HG02678 (cell line): ENCODE results near the gene RPRD1B.

Source experiments
- ATAC-seq: cut with Tn5 transposase; IDR thresholded peaks from one replicate; pipeline ENCODE4 v1.9.1; 2021; ENCODE audit warnings: mild to moderate bottlenecking, moderate library complexity; ENCODE audit not compliant: unreplicated experiment

The RPRD1B gene

DNA sequence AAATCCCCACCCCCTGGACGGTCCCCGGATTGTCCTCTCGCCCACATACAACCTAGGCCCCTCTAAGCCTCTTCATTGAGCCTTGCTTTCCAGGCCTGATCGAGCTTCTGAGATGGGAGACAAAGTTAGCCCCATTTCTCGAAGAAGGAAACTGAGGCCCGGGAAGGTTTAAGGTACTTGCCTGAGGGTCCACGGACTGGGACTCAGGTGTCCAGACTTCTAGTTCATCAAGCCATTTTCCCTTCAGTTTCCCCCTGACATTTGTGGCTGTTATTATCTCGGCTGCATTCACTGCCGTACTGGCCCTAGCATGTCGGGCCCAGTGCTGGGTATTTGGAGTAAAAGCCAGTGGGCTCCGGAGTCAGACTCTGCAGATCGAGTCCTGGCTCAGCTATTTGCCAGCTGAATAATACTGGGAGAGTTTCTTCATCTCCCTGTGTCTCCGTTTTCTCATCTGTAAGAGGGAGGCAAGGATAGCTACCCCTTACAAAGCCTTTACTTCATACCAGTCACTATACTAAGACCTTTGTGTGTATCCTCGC, 633 bp downstream of the RPRD1B start:
- ATAC-seq, result no peak

DNA sequence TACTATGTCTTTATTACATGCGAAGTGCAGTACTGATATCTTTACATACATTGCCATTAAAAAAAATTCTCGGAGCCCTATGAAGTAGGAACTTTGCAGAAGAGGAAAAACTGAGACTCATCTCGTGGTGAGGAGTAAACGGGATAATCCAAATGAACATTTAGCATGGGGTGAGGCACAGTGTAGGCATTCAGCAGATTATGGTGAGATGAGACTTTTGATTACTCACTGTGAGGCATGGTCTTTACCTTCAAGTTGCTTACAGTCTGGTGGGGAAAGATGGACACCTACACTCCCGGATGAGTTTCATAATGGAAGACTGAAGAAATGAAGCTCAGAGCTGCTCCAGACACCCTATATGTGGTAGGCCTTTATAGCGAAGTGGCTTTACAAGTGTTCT, 1.4 kb downstream of the RPRD1B start:
- no peak for ATAC-seq

DNA sequence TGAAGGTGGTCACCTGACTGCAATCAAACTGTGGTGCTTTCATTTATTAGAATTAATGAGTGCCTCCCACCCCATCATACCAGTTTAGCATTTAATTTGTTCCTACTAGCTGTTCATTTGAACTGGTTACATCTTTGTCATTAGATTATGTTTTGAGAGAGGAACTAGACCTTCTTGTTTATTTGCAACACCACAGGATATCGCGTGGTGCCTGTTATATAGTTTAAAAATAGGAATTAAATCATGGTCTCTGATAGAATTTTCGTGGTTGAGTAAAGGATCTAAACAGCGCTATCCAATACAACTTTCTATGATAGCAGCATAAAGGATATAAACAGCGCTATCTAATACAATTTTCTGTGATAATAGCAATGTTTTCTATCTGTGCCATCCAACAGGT, 2.8 kb downstream of the RPRD1B start:
- no peak for ATAC-seq

DNA sequence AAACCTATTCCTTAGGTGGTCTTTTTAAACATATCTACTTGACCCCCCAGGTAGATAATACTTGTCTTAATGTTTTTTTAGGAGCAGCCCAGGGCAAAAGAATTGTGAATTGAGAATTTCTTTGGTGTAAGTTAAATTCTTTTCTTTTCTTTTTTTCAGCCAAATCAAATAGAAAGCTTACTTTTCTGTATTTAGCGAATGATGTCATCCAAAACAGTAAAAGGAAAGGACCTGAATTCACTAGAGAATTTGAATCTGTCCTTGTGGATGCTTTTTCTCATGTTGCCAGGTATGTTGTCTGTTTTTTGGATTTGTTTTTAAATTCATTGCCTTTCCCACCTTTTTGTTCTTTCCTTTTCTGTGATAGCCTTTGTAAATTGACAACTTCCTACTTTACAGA, 6.7 kb downstream of the RPRD1B start:
- no peak for ATAC-seq

DNA sequence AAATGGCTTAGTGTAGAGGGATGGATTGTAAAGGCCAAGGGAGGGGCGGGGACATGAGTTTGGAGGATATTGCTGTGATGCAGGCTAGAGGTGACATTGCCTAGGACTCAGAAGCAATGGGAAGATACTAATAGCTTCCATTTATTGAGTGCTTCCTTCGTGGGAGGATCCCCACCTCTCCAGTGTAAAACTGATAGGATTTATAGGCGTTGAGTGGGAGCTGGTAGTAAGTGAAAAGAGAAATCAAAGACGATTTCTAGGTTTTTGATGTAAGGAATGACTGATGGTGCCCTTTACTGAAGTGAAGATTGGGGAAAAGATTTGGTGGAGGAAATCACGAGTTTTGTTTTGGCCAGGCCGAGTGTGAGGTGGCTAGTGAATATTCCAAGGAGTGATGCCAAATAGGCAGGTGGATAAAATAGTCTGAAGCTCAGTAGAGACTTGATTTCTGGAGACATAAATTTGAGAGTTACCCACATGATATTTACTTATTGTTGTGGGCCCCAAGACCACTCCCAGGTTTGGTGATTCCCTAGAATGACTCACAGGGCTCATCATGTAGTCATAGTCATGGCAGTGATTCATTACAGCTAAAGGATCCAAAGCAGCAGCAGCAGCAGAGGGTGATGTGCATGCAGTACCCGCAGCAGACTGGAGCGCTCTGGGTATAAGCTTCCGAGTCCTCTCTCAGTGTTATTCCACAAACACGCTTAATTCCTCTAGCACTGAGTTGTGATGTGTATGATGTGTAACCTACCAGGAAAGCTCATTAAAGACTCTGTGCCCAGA, 10.2 kb downstream of the RPRD1B start:
- no peak for ATAC-seq

DNA sequence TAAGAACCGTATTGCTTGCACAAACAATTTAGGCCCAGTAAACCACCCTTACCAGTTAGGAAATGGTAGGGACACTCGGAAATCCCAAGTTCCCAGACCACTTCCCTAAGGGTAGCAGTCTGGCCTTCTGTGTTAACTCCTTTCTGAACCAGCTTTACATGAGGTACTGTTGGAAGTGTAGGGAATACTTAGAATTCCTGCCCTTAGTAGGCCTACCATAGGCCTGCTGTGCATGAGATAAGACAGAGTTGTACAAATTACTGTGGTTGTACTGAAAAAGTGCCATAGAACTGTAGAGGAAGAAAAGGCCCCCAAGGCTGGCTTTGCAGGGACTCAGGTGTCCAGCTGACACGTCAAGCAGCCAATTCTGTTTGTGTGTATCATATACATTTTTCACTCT, 11.1 kb downstream of the RPRD1B start:
- no peak for ATAC-seq

DNA sequence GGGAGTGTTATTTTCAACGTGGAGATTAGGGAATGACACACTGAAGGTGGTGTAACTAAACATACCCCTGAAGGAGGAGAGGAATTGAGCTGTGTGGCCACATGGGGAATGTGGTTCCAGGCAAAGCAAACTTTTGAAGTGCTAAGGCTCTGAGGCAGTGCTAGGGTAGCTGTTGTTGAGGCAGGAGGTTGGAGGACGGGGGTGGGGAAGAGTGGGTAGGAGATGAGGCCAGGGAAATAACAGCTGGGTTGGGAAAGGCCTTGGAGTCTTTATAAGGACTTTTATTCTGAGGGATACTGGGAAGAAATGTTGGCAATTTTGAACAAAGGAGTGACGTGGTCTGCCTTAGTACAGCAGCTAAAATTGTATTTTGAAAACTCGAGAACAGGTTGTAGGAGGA, 13.0 kb downstream of the RPRD1B start:
- ATAC-seq, result no peak

DNA sequence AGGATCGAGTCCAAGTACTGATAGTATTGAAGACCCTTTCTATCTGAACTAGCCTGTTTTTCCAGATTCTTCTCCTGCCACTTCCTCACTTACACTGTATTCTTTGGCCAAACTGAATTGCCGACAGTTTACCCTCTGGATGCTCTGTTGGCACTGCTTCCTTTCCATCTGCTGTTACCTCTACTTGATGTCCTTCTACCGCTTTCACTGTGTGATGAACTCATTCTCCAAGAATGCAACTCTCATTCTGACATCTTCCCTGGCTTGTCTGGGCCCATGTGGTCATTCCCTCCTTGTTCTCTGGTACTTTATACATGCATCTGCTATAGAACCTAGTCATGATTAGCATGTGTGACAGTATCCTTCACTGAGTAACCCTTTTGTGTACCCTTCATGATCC, 16.3 kb downstream of the RPRD1B start:
- ATAC-seq, result no peak

DNA sequence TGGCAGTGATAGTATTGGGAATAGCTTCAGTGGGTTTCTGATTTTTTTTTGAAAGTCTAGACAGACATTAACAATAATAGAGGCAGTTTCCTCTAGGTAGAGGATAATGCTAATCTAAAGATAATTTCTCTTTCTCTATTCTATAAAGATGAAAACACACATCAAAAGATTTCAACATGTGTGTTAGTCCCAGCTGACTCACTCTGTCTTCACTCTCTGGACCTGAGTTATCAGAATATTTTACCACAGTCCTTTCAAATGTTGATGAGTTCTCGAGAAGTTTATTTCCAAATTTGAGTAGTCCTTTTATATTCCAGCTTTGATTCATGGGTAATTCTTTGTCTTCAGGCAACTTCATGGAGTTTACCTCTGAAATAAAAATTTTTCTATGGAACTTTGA, 17.1 kb downstream of the RPRD1B start:
- no peak for ATAC-seq

DNA sequence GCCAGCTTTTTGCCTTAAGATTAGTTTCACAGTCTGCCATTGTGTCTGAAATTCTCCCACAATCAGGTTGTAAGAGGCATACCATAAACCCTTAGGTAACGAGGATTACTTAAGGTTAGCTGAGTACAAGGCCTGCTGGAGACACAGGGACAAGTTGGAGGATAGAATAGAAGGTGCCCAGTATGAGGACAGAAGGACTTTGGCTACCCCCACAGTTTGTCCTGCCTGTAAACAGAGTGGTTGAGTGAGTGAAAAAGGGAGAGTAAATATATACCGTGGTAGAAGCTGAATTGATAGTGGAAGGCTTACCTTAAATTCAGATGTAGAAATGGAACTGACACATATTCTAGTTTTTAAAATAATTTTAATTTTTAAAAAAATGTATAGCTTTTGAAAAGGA, 19.3 kb downstream of the RPRD1B start:
- ATAC-seq, result no peak

DNA sequence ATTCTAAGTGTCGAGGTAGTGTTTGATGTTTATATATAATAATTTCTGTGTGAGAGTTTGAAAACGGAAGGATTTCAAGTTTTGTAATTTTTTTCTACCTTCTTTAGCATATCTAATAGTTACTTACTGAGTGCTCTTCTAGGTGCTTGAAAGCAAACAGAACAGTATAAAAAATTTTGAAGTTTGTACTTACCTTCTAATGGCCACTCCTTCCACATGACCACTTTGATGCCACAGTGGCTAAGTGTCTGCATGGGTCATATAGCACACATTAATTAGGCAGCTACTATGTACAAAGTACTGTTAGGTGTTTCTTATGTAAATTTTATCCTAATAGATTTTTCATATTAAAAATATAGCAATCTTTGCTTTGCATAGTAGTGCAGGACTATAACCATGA, 21.1 kb downstream of the RPRD1B start:
- ATAC-seq, result no peak

DNA sequence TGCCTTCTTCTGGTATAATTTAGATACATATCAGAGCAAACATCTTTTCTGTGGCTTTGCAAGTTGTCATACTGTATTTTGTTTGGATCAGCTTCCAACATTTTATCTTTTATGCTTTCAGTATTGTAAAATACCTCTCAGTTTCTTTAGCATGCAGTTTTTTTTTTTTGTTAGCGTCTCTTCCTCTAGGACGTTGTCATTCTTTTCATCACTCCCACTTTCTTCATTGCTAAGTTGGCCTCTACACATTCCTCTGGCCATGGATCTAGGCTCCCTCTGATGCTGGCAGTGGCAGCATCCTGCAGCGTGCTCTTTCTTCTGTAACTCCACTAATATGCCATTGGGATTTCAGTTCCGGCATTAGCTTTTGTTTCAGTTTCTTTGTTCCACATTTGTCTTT, 21.7 kb downstream of the RPRD1B start:
- ATAC-seq, result no peak

DNA sequence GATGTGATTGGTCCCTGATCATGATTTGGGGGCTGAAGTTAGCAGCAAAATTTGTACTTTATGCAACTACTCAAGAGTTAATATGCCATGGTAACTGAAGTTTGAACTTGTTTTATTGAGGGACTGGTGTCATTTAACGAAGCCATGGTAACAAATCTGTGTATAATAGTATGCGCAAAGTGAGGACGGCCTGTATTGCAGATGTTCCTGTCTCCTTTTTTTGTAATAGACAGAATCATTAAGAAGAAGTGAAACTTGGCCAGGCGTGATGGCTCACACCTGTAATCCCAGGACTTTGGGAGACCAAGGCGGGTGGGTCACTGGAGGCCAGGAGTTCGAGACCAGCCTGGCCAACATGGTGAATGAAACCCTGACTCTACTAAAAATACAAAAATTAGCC, 22.3 kb downstream of the RPRD1B start:
- no peak for ATAC-seq

DNA sequence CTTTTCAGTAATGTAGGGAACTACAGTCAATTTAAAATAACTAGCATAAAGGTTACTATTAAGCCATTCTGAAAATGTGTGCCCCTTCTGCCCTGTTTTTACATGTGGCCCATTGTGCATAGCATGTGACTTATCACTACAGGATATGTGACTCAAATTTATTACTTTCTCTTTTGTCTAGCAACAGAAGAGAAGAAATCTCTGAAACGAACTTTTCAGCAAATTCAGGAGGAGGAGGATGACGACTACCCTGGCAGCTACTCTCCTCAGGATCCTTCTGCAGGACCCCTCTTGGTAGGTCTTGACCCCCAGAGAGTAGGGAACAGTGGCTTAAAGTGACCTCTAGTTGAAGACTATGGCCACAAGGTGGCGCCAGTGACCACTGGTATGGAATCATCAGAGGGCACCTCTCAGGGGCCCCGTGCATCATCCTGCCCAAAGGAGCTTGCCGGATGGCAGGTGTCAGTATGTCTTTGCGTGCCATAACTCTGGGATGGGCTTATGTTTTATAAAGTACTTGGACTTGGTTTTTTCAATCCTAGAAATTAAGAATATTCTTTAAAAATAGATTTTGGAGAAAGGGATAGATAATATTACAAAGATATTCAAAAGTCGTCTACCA, 23.9 kb downstream of the RPRD1B start:
- peak; percentile 53 for ATAC-seq

DNA sequence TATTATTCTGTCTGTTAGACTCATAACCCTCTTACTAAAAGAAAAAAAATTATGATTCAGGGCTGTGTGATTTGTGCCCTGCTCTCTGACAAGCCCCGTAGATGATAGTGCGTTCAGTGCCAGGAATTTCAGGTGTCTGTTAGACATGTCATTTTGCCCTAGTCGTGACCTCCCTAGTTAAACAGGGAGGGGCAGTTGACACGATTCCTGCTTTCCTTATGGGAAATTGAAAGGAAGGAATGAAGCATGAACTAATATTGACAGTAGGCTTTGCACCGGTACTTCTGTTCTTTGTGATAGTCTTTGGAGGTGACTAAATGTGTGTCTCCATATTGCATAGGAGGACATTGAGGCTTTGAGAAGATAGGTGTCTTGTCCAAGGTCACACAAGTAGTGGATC, 26.3 kb downstream of the RPRD1B start:
- no peak for ATAC-seq

DNA sequence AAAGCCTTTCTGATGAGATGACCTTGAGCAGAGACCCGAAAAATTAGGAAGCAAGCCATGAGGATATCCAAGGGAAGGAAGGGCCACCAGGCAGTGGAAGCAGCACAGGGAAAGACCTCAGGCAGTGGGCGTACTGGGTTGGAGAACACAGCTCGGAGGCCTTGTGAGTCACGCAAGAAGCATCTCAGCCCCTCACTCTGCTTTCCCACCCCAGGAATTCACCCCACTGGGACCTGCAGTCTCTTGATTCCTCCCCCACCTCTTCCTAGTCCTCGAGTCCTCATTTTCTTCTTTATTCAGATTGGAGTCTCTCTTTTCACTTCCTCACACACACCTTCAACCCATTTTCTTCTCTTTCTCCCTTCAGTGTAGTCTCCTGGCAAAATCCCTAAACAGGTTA, 27.0 kb downstream of the RPRD1B start:
- no peak for ATAC-seq

DNA sequence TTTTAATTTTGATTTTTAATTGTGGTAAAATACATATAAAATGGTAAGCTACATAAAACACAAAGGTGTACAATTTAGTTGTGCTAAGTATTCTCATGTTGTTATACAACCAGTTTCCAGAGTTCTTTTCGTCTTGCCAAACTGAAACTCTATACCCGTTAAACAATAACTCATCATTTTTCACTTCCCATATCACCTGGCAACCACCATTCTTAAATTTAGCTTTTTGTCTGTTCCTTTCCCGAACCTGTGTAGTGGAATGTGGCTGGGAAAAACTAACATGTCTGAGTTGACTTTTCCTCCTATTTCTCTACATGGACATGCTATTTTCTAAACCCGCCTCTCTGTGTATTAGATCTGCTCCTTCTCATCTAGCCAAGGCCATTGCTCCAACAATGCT, 27.6 kb downstream of the RPRD1B start:
- ATAC-seq, result peak; percentile 62

DNA sequence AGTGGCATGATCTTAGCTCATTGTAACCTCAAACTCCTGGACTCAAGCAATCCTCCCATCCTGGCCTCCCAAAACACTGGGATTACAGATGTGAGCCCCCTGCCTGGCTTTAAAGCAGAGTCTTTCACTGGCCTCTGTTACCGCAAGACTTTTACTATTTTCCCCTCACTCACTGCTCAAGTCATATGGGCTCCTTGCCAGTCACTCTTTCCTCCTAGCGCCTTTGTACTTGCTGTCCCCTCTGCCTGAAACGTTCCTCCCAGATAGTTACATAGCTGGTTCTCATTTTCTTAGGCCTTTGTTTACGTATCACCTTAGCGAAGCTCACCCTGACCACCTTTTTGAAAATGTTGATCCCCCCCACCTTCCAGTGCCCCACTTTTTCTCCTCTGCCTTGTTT, 29.3 kb downstream of the RPRD1B start:
- ATAC-seq, result no peak

DNA sequence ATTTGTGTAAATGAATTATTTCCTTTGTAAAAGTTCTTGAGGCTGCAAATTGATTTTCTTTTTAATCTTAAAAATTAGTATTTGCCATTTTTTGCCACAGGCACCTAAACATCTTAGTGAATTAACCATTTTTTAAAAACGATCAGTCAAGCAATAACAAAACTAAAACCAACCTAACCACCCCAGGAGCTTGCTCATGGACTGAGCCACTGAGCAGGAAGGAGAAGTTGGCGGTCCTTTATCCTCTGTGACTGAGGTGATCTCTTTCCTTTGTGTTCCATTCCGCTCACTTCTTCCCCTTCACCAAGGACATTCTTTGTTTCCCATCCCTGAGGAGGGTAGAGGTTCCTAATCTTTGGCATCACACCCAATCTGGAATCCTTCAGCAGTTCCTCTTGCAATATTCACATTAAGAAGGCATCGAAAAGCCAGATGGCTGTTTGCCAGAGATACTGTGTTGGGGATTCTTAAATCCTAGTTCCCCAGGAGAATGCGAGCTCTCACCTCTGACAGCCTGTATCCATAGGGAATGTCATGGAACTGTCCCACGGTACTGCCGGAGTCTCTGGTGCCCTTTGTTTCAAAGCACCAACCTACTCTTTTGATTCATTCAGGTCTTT, 30.5 kb downstream of the RPRD1B start:
- no peak for ATAC-seq

DNA sequence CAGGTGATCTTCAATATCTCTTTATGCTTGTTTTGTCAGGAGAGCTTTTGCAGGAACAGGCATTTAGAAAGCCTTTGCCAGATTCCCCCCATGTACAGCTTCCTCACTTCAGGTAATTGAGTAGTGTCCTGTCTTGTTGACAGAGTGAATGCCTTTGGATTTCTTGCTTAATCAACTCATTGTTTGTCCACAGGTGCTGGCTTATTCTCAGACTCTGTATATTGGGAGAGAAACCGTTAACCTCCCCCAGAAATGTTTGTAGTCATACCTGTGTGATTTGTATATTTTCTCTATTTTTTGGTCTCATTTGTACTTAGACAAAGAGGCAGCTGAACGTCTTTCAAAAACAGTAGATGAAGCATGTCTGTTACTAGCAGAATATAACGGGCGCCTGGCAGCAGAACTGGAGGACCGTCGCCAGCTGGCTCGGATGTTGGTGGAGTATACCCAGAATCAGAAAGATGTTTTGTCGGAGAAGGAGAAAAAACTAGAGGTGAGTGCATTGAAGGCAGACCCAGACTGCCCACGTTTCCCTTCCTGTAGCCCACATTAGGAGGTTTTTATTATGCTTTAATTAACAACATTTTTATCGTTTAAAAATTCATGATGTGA, 32.3 kb downstream of the RPRD1B start:
- ATAC-seq, result no peak

DNA sequence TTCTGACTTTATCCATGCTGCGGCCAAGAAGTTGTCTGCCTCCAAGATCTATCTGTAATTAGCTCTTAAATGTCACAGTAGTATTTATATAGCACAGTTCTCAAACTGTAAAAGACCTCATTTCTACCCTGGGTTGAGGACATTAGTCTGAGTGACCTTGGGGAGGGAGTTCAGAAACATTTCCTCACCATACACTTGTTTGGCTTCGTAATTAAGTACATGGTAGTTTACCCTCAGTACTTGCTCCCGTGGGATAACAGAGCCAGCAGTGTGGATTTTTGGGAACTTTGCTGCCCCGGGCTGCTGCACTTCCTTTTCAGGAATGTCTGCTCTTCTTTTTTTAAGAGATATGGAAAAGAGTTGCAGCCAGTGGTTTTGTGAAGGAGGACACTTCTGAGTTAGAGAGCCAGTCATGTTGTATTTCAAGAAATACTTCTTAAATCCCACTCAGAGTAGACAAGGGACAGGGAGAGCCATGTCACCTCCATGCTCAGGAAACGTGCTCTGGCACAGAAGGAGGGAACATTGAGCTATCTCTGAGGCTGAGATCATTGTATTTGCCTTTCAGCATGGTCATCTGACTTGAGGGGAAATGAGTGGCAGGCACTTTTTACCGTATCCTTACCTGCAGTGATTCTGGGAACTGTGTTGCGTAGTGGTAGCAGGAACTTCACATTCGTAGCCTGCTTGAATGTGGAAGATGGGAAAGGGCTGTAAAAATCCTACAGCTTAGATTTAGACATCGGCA, 33.6 kb downstream of the RPRD1B start:
- no peak for ATAC-seq
